GM18951 (cell line): ENCODE measurements around the gene WWOX.

Experiments
- POLR2A ChIP-seq: IDR thresholded peaks from 4 replicates; pipeline ENCODE4 v1.6.1; 2011; ENCODE audit warnings: mild to moderate bottlenecking; ENCODE audit not compliant: insufficient read length, insufficient read depth; ENCODE audit errors: extremely low read depth
- in situ Hi-C: fragments of 300-500 bp; cut with MboI; formaldehyde crosslinking; loops from one replicate; pipeline ENCODE4 v1.12.0; 2022; ENCODE audit warnings: low sequenced_read_pairs, mixed read lengths, inconsistent platforms; ENCODE audit not compliant: unreplicated experiment

WWOX gene

GRCh38 chr16:78952630-78953029 lies 853.2 kb downstream of the WWOX start:
- TF ChIP-seq POLR2A, result no peak
- in situ Hi-C loops, result no loop called here

- in situ Hi-C loops, result no loop called here
- no peak for TF ChIP-seq POLR2A
Observed at GRCh38 chr16:78953526-78953925, 854.1 kb downstream of the WWOX start.

DNA sequence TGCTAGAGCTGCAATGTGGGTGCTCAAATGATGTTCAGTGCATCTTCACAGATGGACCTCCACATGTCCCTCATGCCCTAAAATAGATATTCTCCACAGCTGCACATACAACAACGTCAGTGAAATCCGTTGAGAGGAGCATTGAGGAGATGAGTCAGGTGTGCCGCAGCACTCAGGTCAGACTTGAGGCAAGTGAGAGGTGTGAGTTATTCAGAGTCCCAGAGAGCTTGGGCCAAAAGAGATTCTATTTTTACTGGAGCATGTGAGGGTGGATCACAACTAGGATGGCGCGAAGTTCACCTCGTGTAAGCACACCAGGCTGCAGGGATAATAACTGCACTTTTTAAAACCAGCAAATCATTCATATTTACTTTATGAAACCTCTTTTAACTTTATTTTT lies 855.8 kb downstream of the WWOX start:
- in situ Hi-C loops, result no loop called here

GRCh38 chr16:78956859-78957258 lies 857.4 kb downstream of the WWOX start:
- no peak for TF ChIP-seq POLR2A
- in situ Hi-C loops, result no loop called here

More for the DNA sequence above, 855.8 kb downstream of the WWOX start:
- TF ChIP-seq POLR2A, result no peak

DNA sequence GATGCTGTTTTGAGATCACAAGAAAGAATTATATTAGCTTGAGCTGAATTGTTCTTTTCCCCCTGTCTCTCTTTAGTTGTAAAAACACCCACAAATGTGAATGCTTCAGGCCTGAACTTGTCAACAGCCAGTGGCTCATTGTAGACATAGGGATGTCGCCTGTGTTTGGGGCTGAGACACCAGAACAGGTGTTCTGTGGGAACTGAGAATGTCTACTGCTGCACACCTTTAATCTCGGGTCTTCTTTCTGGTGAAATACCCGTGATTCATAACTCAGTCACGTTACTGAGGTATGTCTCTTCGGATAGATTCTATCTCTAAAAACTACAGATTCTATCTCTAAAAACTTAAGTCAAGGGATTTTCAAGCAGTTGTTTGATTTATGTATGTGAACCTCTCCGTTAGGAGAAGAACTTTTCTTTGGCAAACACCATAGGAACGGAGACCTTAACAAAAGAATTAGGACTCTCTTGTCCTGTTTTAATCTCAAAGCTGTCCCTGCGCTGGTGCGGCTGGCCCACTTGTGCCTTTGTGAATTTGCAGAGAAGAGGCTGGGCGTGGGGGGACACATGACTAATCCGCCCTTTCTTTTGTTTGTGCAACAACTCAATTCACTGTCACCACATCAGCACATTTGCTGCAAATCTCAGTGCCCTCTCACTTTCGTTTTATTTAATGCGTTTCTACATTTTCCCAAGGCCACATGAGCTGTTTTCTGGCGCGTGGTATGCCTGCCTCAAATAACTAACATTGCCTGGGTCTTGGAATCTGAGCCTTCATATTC lies 858.1 kb downstream of the WWOX start:
- TF ChIP-seq POLR2A, result no peak
- in situ Hi-C loops, result no loop called here

DNA sequence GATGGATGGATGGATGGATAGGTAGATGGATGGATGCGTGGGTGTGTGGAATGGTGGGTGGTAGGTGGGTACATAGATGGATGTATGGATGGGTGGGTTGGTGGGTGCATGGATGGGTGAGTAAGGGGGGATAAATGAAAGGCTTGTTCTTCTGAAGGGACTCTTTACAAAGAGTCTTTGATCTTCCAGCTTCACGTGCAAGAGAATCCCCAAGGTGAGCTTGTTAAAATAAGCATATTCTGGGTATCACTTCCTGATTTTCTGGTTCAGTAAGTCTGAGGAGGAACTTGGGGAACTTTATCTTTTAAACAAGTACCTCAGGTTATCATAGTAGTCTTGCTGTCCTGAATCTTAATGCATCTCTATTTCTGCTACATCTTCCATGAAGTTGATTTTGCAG lies 862.0 kb downstream of the WWOX start:
- in situ Hi-C loops, result no loop called here

GRCh38 chr16:78962457-78962929 lies 863.0 kb downstream of the WWOX start:
- in situ Hi-C loops, result no loop called here
- no peak for TF ChIP-seq POLR2A

More for the DNA sequence above, 862.0 kb downstream of the WWOX start:
- TF ChIP-seq POLR2A, result no peak

- TF ChIP-seq POLR2A, result no peak
- in situ Hi-C loops, result no loop called here
Observed at GRCh38 chr16:78967948-78968347, 868.5 kb downstream of the WWOX start.

DNA sequence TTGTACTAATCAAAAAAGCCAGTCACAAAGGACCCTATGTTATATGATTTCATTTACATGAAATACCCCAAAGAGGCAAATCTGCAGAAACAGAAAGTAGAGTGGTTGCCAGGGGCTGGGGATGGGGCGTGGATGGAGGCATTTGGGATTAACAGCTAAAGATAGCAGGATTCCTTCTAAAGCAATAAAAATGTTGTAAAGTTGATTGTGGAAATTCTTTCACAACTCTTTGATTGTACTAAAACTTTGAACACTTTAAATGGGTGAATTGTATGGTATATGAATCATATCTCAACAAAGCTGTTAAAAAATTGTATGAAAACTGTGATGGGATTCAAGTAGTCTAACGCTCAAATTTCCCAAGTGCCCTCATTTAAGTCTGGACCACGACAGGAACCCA lies 870.3 kb downstream of the WWOX start:
- in situ Hi-C loops, result no loop called here
- no peak for TF ChIP-seq POLR2A

- in situ Hi-C loops, result no loop called here
- TF ChIP-seq POLR2A, result no peak
Observed at GRCh38 chr16:78970650-78971049, 871.2 kb downstream of the WWOX start.

GRCh38 chr16:78972006-78972405 lies 872.6 kb downstream of the WWOX start:
- in situ Hi-C loops, result no loop called here
- TF ChIP-seq POLR2A, result no peak

GRCh38 chr16:78972986-78973385 lies 873.5 kb downstream of the WWOX start:
- no peak for TF ChIP-seq POLR2A
- in situ Hi-C loops, result no loop called here

DNA sequence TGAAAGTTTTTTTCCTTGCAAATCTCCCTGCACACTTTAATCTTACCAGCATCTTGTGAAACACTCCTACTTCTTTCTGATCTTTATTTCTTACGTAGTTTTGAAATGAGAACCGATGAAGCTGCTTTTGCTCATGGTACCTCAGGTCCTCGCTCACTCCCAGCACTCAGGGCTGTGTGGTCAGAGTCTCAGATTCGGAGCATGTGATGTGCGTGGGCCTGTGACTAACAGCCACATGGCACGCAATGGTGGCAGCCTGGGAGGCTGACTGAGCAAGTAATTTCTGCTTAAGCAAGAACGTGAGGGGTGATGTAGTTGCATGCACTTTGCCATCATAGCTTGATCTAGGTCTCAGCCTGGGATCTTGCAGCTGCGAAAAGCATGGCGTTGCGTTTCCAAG lies 876.8 kb downstream of the WWOX start:
- TF ChIP-seq POLR2A, result no peak
- in situ Hi-C loops, result no loop called here

DNA sequence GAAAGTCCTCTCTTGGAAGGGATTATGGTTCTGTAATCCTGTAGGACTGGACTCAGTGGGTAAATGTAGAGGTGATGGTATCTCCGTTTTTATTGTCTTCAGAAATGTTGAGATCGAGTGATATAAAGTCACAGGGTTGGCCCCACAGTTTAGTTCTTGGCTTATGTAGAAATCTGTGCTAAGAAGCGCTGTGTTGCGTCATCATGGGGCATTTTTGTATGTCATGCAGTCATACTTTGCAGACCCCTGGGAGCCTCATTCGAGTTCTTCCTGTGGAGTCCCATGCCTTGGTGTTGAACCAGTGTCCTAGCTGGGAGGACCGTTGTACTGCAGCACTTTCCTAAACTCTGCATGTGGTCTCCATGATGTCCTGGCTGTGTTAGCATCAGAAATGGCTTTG lies 881.4 kb downstream of the WWOX start:
- in situ Hi-C loops, result no loop called here
- no peak for TF ChIP-seq POLR2A
